ENCODE results near the gene CAMK1.

- TF ChIP-seq CTCF (IDR thresholded peaks at IDR 0.05) = no peak
- TF ChIP-seq POLR2AphosphoS5 (IDR thresholded peaks at IDR 0.05; ENCODE audit: insufficient read depth in 1 of 2, low read depth in 1 of 2) = no peak
Observed at GRCh38 chr3:9779075-9779593, 9.4 kb upstream of the CAMK1 start.
